ENCODE data around the gene TPM2. TPM values are rescaled to one million over a fixed set of nuclear protein-coding genes. Genes with fewer than 3 reads are reported as not detected.
A peak's percentile ranks its signal among the peaks of the same experiment; 100 is the strongest.

The TPM2 gene
- total and polyA plus RNA-seq, 9 of the 15 experiments (the other 6 are each of a cell fraction or from before 2014, with no cell fraction given) = 0.28 to 16.1 (median 4.5) TPM

- TF ChIP-seq TOE1 (IDR thresholded peaks at IDR 0.05; ENCODE audit: borderline replicate concordance) = 0 out of 2 replicates have a peak, but pooled peaks have one; percentile 38
- TF ChIP-seq TOE1 (CRISPR knock-in tag; IDR thresholded peaks at IDR 0.05; ENCODE audit: borderline replicate concordance, low read depth) = no peak
- TF ChIP-seq TARDBP (IDR thresholded peaks at IDR 0.05) = no peak
- no peak for TF ChIP-seq NUFIP1 (IDR thresholded peaks at IDR 0.05; ENCODE audit: partially characterized antibody)
- TF ChIP-seq RFX5 (IDR thresholded peaks at IDR 0.05; ENCODE audit: low read depth, low read length) = no peak
- TF ChIP-seq MAFK (IDR thresholded peaks at IDR 0.05; ENCODE audit: low read length) = no peak
- no peak for TF ChIP-seq FOS (IDR thresholded peaks at IDR 0.05; ENCODE audit: extremely low read depth, insufficient read length)
- peak; percentile 78 for TF ChIP-seq FOXM1 (IDR thresholded peaks at IDR 0.05; ENCODE audit: low read depth)
- TF ChIP-seq FOXM1 (CRISPR knock-in tag; IDR thresholded peaks at IDR 0.05; ENCODE audit: low read depth) = no peak
- TF ChIP-seq AFF4 (CRISPR knock-in tag; IDR thresholded peaks at IDR 0.05) = no peak
- peak; percentile 77; the same call in 1 of the 2 replicates for TF ChIP-seq NFRKB (IDR thresholded peaks at IDR 0.05; ENCODE audit: low read depth)
- peak; percentile 73 for TF ChIP-seq ETV5 (CRISPR knock-in tag; IDR thresholded peaks at IDR 0.05; ENCODE audit: low read depth)
- no peak for TF ChIP-seq NFE2L1 (tag; IDR thresholded peaks at IDR 0.05; ENCODE audit: borderline replicate concordance, low read depth)
- no peak for TF ChIP-seq KAT8 (IDR thresholded peaks at IDR 0.05; ENCODE audit: low read depth)
- TF ChIP-seq PBX2 (CRISPR knock-in tag; IDR thresholded peaks at IDR 0.05; ENCODE audit: low read depth) = no peak
- TF ChIP-seq PBX2 (tag; conservative IDR thresholded peaks at IDR 0.05; ENCODE audit: low read depth) = no peak
- no peak for TF ChIP-seq THRAP3 (IDR thresholded peaks at IDR 0.05; ENCODE audit: borderline replicate concordance)
- TF ChIP-seq SIN3A (IDR thresholded peaks at IDR 0.05; ENCODE audit: borderline replicate concordance in 2 of 2, control insufficient read depth in 1 of 2, low read depth in 2 of 2, low read length in 2 of 2) = no peak
- TF ChIP-seq DNMT1 (IDR thresholded peaks at IDR 0.05) = no peak
- no peak for TF ChIP-seq E2F3 (CRISPR knock-in tag; IDR thresholded peaks at IDR 0.05)
- TF ChIP-seq CEBPG (CRISPR knock-in tag; IDR thresholded peaks at IDR 0.05) = 0 out of 2 replicates have a peak, but pooled peaks have one; percentile 17
- TF ChIP-seq CEBPG (tag; conservative IDR thresholded peaks at IDR 0.05 in 1 of 2, IDR thresholded peaks at IDR 0.05 in 1 of 2) = peak; percentile 39; a peak in 2 of 4 replicates
- peak; percentile 78 for TF ChIP-seq ZNF316 (IDR thresholded peaks at IDR 0.05)
Measured at GRCh38 chr9:35728041-35728971, 38.6 kb upstream of the TPM2 start (continued).
